ENCODE results near the gene NFE2L2. TPM values are rescaled to one million over a fixed set of nuclear protein-coding genes. Genes with fewer than 3 reads are reported as not detected.

NFE2L2 gene
- total RNA-seq, 4 donors from 2014 or later = 33.0 to 93.3 (median 59.1) TPM

GRCh38 chr2:177245010-177245422 lies 19.5 kb downstream of the NFE2L2 start:
- Histone ChIP-seq H3K4me1 (peaks cover 90 to 92% of the 10 kb centered on the region in 2 donors), H3K27ac (peak overlapping the region; percentile 82 to 91 (median 85)), H3K4me3 (no peak overlapping the region), H3K27me3 (no peaks in the 10 kb centered on the region), H3K36me3 (no peaks in the 10 kb centered on the region), H3K9me3 (no peaks in the 10 kb centered on the region)
- in situ Hi-C loops (cut with MboI; ENCODE audit: low sequenced_read_pairs in 4 of 4) = no loop called here
- TF ChIP-seq CTCF (IDR thresholded peaks at IDR 0.05 in 4 of 5, conservative IDR thresholded peaks at IDR 0.05 in 1 of 5) = no peak
- TF ChIP-seq POLR2A (IDR thresholded peaks at IDR 0.05) = no peak
- ATAC-seq (no peak), DNase-seq (no peak)
- intact Hi-C loops (cut with DNase I; ENCODE audit: low total_unique reads) = no loop called here

- intact Hi-C loops (cut with DNase I; ENCODE audit: low total_unique reads) (no loop called here), in situ Hi-C loops (cut with MboI; ENCODE audit: low sequenced_read_pairs in 4 of 4) (no loop called here)
- TF ChIP-seq CTCF (IDR thresholded peaks at IDR 0.05 in 4 of 5, conservative IDR thresholded peaks at IDR 0.05 in 1 of 5) = no peak
- Histone ChIP-seq H3K9me3 (no peaks in the 10 kb centered on the region), H3K27me3 (no peaks in the 10 kb centered on the region), H3K4me3 (no peak overlapping the region), H3K36me3 (no peaks in the 10 kb centered on the region), H3K4me1 (peaks cover 92 to 94% of the 10 kb centered on the region in 2 donors), H3K27ac (peak overlapping the region; percentile 82 to 91 (median 85))
- ATAC-seq (no peak), DNase-seq (no peak)
These were observed 20.2 kb downstream of the NFE2L2 start for GRCh38 chr2:177244244-177244771.

- H3K4me1 ChIP-seq = peaks cover 92 to 96% of the 10 kb centered on the region in 2 donors
- ATAC-seq = no peak
- H3K27me3 ChIP-seq = no peaks in the 10 kb centered on the region
- no peak for TF ChIP-seq CTCF (IDR thresholded peaks at IDR 0.05 in 4 of 5, conservative IDR thresholded peaks at IDR 0.05 in 1 of 5)
- no peak for TF ChIP-seq POLR2A (IDR thresholded peaks at IDR 0.05)
- in situ Hi-C loops (cut with MboI; ENCODE audit: low sequenced_read_pairs in 4 of 4) = no loop called here
- no peaks in the 10 kb centered on the region for H3K36me3 ChIP-seq
- H3K4me3 ChIP-seq = peak overlapping the region in 1 of 4 donors; percentile 52
- H3K9me3 ChIP-seq = no peaks in the 10 kb centered on the region
- intact Hi-C loops (cut with DNase I; ENCODE audit: low total_unique reads) = loop anchor here (2.0 kb wide), 1 partner anchor 31 kb away; the partner anchor contains the start of gene HNRNPA3
- no peak for DNase-seq
- peak overlapping the region; percentile 82 to 91 (median 85) for H3K27ac ChIP-seq
These were observed 21.1 kb downstream of the NFE2L2 start for GRCh38 chr2:177243476-177243875.

GRCh38 chr2:177243073-177243472 lies 21.5 kb downstream of the NFE2L2 start:
- DNase-seq (no peak), ATAC-seq (no peak)
- peak overlapping the region in 3 of 4 donors; percentile 38 to 52 (median 43) for H3K4me3 ChIP-seq
- no peaks in the 10 kb centered on the region for H3K27me3 ChIP-seq
- H3K27ac ChIP-seq = peak overlapping the region; percentile 82 to 91 (median 85)
- TF ChIP-seq POLR2A (IDR thresholded peaks at IDR 0.05) = no peak
- no peak for TF ChIP-seq CTCF (IDR thresholded peaks at IDR 0.05 in 4 of 5, conservative IDR thresholded peaks at IDR 0.05 in 1 of 5)
- no peaks in the 10 kb centered on the region for H3K9me3 ChIP-seq
- in situ Hi-C loops (cut with MboI; ENCODE audit: low sequenced_read_pairs in 4 of 4) = no loop called here
- intact Hi-C loops (cut with DNase I; ENCODE audit: low total_unique reads) = loop anchor here (2.0 kb wide), 1 partner anchor 30 kb away; the partner anchor contains the start of gene HNRNPA3
- H3K4me1 ChIP-seq = peaks cover 92 to 96% of the 10 kb centered on the region in 2 donors
- H3K36me3 ChIP-seq = no peaks in the 10 kb centered on the region

All from gastrocnemius medialis (tissue), 4 donors.